ENCODE results near the gene SAMM50.

SAMM50 gene

DNA sequence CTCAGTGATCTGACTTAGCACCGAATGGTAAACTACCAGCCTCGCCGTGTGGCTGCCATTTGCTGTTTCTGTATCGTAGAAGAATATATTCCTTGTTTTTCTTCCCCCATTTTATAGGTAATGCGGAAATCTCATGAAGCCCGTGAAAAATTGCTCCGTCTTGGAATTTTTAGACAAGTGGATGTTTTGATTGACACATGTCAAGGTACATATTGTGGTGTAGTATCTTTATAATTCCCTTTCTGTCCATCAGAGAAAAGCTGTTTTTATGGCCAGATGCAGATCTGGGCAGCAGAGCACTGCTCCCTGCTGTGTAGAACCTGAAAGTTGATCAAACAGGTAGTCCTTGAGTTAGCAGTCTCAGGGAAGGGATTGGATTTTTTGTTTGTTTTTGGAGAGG lies 13.4 kb downstream of the SAMM50 start:
- DNase-seq (ENCODE audit: low read depth), result no peak
- TF ChIP-seq, protein P1, sequence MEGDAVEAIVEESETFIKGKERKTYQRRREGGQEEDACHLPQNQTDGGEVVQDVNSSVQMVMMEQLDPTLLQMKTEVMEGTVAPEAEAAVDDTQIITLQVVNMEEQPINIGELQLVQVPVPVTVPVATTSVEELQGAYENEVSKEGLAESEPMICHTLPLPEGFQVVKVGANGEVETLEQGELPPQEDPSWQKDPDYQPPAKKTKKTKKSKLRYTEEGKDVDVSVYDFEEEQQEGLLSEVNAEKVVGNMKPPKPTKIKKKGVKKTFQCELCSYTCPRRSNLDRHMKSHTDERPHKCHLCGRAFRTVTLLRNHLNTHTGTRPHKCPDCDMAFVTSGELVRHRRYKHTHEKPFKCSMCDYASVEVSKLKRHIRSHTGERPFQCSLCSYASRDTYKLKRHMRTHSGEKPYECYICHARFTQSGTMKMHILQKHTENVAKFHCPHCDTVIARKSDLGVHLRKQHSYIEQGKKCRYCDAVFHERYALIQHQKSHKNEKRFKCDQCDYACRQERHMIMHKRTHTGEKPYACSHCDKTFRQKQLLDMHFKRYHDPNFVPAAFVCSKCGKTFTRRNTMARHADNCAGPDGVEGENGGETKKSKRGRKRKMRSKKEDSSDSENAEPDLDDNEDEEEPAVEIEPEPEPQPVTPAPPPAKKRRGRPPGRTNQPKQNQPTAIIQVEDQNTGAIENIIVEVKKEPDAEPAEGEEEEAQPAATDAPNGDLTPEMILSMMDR (IDR thresholded peaks at IDR 0.05; ENCODE audit: insufficient read depth, low read depth, low read length, missing control alignments), result no peak

DNA sequence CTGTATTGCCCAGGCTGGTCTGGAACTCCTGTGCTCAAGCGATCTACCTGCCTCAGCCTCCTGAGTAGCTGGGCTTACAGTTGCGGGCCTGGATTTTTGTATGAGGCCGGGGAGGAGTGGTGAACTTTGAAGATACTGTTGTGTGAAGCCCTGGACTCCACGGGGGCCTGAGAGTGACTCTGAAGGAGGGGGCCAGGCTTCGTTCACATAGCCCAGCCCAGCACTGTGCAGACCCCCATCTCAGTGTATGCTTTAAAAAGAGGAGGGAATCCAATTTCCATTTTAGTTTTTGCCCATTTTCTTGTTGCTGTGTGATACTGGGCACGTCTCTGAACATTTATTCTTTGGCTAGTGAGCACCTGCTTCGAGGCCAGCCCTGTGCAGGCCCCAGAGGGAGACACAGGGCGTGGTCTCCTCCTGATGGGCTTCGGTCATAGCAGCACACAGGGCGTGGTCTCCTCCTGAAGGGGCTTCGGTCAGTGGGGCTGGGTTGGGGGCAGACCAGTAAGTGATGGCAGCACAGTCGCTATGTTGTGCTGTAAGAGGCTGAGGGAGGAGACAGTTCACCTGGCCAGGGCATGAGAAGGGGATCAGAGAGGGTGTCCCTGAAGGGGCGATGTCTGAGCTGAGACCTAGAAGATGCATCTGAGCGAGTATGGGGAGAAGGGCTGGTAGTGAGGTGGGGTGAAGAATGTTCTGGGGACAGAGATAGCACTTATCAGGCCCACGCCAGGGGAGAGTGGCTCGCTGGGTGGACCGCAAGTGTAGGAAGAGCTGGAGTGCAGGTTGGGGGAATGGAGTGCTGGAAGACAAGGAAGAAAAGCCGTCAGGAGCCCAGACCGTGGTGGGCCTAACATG lies 14.0 kb downstream of the SAMM50 start:
- TF ChIP-seq, protein P1 (IDR thresholded peaks at IDR 0.05; ENCODE audit: insufficient read depth, low read depth, low read length, missing control alignments), result no peak
- no peak for DNase-seq (ENCODE audit: low read depth)
- H3K4me3 ChIP-seq (ENCODE audit: low read length), result no peak overlapping the region

More for the DNA sequence above, 13.4 kb downstream of the SAMM50 start:
- H3K4me3 ChIP-seq (ENCODE audit: low read length), result no peak overlapping the region

DNA sequence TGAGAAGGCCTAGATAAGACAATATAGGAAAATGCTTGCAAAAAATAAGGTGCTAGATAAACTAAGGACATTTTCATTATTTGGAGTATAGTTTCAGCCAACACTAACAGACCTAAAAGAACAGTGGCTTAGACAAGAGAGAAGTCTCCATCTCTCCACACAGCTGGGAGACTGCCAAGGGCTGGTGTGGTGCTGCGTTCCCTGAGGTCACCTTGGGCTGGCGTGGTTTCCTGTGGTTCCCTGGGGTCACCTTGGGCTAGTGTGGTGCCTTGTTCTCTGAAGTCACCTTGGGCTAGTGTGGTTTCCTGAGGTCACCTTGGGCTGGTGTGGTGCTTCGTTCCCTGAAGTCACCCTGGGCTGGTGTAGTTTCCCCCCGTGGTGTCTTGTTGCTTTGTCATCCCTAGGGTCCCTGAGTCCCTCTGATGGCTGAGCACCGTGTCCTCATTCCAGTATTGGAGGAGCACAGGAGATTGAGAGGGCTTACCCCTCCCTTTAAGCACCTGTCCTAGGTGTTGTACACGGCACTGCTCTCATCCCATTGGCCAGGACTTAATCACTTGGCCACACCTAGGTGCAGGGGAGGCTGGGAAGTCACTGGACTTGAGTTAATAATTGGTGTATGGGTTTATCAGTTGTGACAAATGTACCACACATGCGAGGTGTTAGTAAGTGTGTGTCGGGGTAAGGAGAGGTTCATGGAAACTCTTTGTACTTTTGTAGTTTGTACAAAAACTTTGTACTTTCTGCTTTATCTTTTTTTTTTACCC lies 14.9 kb downstream of the SAMM50 start:
- TF ChIP-seq, protein P1 (IDR thresholded peaks at IDR 0.05; ENCODE audit: insufficient read depth, low read depth, low read length, missing control alignments), result no peak
- H3K4me3 ChIP-seq (ENCODE audit: low read length), result no peak overlapping the region
- DNase-seq (ENCODE audit: low read depth), result no peak

- TF ChIP-seq, protein P1 (IDR thresholded peaks at IDR 0.05; ENCODE audit: insufficient read depth, low read depth, low read length, missing control alignments), result no peak
- H3K4me3 ChIP-seq (ENCODE audit: low read length), result no peak overlapping the region
- DNase-seq (ENCODE audit: low read depth), result no peak
Observed at GRCh38 chr22:43971112-43971511, 15.9 kb downstream of the SAMM50 start.

GRCh38 chr22:43972931-43973462 lies 17.8 kb downstream of the SAMM50 start:
- TF ChIP-seq, protein P1 (IDR thresholded peaks at IDR 0.05; ENCODE audit: insufficient read depth, low read depth, low read length, missing control alignments), result no peak
- no peak for DNase-seq (ENCODE audit: low read depth)
- no peak overlapping the region for H3K4me3 ChIP-seq (ENCODE audit: low read length)

DNA sequence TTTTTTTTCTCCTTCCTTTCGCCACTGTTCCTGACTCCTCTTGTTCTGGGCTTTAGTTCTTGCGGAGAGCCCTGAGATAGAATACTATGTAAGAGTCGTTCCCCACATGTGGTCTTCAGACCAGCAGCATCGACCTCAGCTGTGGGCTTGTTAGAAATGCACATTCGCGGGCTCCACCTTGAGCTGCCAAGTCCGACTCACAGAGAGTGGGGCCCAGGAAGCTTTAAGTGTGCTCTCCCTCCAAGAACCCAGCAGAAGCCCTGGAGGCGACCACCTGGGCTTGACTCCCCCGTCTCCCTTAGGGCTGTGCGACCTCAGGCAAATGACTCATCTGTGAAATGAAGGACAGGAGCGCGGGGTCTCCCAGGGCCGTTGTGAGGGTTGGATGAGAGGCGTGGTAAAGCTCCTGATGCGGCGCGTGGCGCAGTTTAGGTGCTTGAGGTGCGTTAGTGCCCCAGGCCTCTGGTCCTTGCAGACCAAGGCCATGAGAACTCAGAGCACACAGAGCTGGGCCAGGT lies 18.8 kb downstream of the SAMM50 start:
- no peak for DNase-seq (ENCODE audit: low read depth)
- no peak overlapping the region for H3K4me3 ChIP-seq (ENCODE audit: low read length)
- TF ChIP-seq, protein P1 (IDR thresholded peaks at IDR 0.05; ENCODE audit: insufficient read depth, low read depth, low read length, missing control alignments), result no peak
